Glomerular visceral epithelial cell (primary cell): Measurements from ENCODE around the gene KCNK13.
"Not testable (repeated sequence)": the region's sequence is repeated elsewhere in the genome, so short reads cannot be mapped to it uniquely, and the experiment has no call there.

Experiments
- DNase-seq: peaks from one replicate; pipeline ENCODE4 v3.0.0-alpha.2; 2016; ENCODE audit errors: extremely low spot score

The KCNK13 gene

GRCh38 chr14:90060965-90061684 is 669 bp upstream of the KCNK13 start:
- no peak for DNase-seq

- no peak for DNase-seq
These were observed 467 bp downstream of the KCNK13 start for GRCh38 chr14:90062127-90062794.

- no peak for DNase-seq
These were observed 1.2 kb downstream of the KCNK13 start for GRCh38 chr14:90062822-90063539.

DNA sequence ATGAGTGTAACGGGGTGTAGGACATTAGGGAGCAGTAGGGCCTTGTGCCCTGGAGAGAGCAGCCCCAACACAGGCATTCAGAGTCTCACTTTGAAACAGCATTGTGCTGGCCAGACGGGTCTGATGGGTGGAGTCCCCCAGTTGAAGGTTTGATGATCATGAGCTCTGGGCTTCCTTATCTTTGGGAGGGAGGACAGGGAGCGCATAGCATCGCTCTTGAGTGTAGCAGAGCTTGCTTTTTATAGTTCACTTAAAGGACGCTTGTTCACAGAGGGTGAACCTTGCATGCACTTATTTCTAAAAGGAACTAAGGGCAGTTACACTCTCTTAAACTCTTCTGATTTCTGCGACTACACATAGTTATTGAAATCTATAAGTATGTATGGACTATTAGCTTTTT is 10.6 kb downstream of the KCNK13 start:
- no peak for DNase-seq

DNA sequence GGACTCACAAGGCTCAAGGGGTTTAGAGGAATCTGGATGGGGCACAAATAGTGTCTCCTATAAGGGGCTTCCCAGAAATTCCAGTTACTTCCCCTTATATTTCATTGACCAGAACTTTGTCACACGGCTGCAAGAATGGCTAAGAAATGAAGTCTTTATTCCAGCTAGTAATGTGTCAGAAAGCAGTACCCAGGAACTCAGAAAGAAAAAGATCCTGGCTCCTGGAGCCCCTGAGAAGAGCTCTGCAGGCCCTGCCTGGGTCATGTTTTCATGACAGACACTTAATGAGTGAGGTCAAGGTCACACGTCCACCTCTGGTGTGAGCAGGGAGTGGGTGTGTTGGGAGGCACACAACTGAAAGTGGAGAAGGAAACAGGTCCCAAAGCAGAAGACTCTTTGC is 17.8 kb downstream of the KCNK13 start:
- no peak for DNase-seq

DNA sequence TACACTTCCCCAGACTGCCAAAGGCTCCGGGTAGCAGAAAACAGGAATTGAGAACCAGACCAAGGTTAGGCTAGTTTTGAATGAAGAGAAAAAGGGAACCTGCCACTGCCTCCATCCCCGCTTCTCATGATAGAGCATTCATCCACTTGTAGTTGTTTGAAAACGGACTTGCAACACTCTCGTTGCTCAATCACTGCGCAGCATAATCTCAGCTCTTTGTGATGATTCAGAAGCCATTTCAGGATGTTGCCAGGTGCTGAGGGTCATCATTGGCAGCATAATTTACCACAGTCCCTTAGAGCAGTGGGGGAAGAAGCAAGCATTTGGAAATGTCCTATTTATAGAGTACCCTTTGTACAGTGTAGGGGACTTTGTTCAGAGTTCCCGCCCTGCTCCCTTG is 25.6 kb downstream of the KCNK13 start:
- no peak for DNase-seq

GRCh38 chr14:90088176-90088575 is 26.4 kb downstream of the KCNK13 start:
- DNase-seq: no peak

- DNase-seq: not testable (repeated sequence)
These were observed 27.7 kb downstream of the KCNK13 start for GRCh38 chr14:90089486-90089885.

DNA sequence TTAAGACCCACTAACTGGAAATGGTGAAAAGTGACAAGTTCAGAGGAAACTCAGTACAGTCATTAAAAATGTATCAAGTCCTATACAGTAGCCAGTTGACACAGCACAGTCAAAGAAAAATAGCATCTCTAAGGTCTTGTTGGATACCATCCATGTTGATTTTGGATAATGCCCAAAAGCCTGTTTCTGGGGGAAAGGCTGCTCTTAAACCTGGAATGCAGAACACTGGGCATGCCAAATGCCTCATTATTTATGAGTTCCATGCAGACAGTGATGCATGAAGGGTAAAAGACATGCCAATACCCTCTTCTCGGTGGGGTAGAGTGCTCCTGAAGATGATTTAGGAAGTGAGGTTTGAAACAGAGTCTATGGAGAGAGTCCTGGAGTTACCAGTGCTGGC is 29.6 kb downstream of the KCNK13 start:
- peak; percentile 58 for DNase-seq

- DNase-seq: peak; percentile 17
These were observed 32.3 kb downstream of the KCNK13 start for GRCh38 chr14:90093942-90094595.

- DNase-seq: no peak
These were observed 33.3 kb downstream of the KCNK13 start for GRCh38 chr14:90095096-90095495.

DNA sequence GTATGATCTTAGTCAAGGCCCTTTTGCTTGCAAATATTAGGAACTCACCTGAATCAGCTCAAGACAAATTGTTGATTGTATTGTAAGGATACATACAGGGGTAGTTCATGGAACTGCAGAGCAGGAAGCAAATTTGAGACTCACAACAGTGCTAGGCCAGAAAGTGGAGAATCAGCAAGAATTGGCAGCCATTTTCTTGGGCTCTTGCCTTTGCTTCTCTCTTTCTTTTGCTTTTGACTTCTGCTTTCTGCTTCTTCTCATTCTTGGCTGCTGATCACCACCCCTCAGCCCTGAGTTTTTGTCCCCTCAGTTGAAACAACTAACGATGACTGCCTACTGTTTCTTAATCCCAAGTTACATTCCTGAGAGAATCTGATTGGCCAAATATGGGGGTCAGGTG is 34.8 kb downstream of the KCNK13 start:
- no peak for DNase-seq

GRCh38 chr14:90103808-90104207 is 42.0 kb downstream of the KCNK13 start:
- DNase-seq: no peak

DNA sequence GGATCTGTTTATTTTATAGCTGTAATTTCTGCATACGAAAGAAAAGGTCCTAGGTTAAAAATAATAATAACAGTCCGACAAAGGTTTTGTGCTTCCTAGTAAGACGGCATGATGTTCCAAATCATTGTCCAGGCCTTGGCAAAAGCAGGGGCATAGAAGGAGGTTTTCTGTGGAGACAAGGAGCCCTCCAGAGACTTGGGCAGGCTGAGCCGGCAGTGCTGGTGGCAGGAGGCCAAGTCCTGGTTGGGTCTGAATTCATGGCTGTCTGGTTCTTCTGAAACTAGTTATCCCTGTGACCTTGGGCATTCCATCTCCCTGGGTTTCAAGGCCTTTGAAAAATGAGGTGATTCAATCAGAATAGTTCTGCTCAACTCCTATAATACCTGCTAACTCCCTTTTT is 44.0 kb downstream of the KCNK13 start:
- no peak for DNase-seq

DNA sequence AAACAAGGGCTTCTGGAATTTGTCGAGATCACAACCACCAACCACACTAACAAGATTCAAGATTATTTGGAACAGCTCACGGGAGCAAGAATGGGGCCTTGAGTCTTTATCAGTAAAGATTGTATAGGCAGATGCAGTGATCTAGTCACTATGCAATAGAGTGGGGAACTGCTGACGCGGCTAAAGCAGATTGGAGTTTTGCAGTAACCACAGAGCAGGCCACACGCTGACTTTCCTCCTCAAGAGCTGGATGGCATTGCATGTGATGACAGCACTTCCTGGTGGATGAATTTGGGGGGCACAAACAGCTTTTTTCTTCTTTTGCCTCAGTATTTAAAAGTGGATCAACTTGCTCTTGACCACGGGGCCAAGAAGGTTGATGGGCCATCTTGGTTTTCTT is 46.0 kb downstream of the KCNK13 start:
- no peak for DNase-seq

GRCh38 chr14:90109858-90110257 is 48.1 kb downstream of the KCNK13 start:
- no peak for DNase-seq

- peak; percentile 39 for DNase-seq
These were observed 50.2 kb downstream of the KCNK13 start for GRCh38 chr14:90111895-90112534.

GRCh38 chr14:90114554-90114953 is 52.8 kb downstream of the KCNK13 start:
- DNase-seq: no peak

GRCh38 chr14:90115780-90116179 is 54.0 kb downstream of the KCNK13 start:
- no peak for DNase-seq

DNA sequence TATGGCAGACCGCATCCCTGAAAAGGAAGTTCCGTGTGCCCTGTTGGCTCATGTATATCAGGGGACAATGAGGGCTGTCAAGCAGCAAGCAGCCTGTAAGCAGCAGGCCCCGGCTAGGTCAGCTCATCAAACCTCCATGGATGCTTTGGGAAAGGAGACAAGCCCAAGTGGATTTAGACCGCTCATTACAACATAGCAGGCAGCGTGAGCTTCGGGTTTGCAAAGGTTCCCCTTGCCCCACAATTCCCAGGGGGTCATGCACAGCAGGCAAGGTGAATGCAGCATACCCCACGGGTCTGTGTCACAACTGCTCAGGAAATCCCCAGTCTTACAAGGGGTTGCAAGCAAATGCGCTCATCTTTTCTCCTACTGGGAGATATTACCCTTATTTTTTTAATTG is 54.6 kb downstream of the KCNK13 start:
- DNase-seq: no peak

- no peak for DNase-seq
These were observed 56.2 kb downstream of the KCNK13 start for GRCh38 chr14:90118027-90118426.

GRCh38 chr14:90126260-90126659 is 64.5 kb downstream of the KCNK13 start:
- DNase-seq: no peak
